Measurements from ENCODE around the gene FER. TPM values are rescaled to one million over a fixed set of nuclear protein-coding genes. Genes with fewer than 3 reads are reported as not detected.

The FER gene
- polyA plus RNA-seq, 1 of the 3 experiments (the other 2 are of a cell fraction): 1.8 TPM

DNA sequence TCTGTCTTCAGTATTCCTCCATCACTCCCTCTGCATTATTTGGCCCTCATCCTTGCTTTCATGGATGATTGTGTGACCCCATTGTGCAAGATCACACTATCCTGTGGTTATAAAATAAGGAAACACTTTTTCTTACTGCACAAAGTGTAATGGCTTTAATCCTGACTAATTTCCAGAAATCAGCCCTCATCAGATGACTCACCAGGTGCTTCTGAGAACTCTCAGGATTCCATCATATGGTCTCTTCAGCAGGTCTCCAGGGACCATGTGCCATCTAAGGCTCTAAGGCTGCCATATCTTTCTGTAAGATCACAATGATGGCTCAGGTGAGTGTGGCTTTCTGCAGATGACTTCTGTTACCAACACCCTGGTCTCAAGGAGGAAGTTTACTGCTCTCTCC is 27.3 kb upstream of the FER start:
- ChIA-PET POLR2A (no interaction called here), CTCF (no interaction called here)
- no peaks in the 10 kb centered on the region for H4K20me1 ChIP-seq (ENCODE audit: insufficient read depth)
- no peak overlapping the region for H3K4me2 ChIP-seq
- H3K9ac ChIP-seq: no peak overlapping the region
- H3K36me3 ChIP-seq (replicated peaks in 1 of 2; ENCODE audit: control insufficient read depth in 1 of 2, insufficient read depth in 2 of 2, low read length in 1 of 2): no peaks in the 10 kb centered on the region
- no peaks in the 10 kb centered on the region for H3K79me2 ChIP-seq (ENCODE audit: insufficient read depth)
- TF ChIP-seq YY1 (IDR thresholded peaks at IDR 0.05; ENCODE audit: low read depth) (no peak), RCOR1 (IDR thresholded peaks at IDR 0.05; ENCODE audit: low read length) (no peak), MEF2A (IDR thresholded peaks at IDR 0.05; ENCODE audit: borderline replicate concordance, low read depth) (no peak)
- H3K27me3 ChIP-seq (ENCODE audit: insufficient read depth): no peaks in the 10 kb centered on the region
- no peak overlapping the region for H2AFZ ChIP-seq (ENCODE audit: low read depth)
- DNase-seq: no peak
- no peaks in the 10 kb centered on the region for H3K9me3 ChIP-seq
- no peaks in the 10 kb centered on the region for H3F3A ChIP-seq (replicated peaks; ENCODE audit: insufficient read depth)
- H3K4me1 ChIP-seq (ENCODE audit: control insufficient read depth in 1 of 2, insufficient read depth in 2 of 2, low read depth in 1 of 2, low read length in 1 of 2): no peaks in the 10 kb centered on the region
- no peaks in the 10 kb centered on the region for H3K9me2 ChIP-seq
- H3K27ac ChIP-seq (ENCODE audit: low read depth in 2 of 2, low read length in 1 of 2): no peak overlapping the region
- H3K4me3 ChIP-seq (ENCODE audit: low read depth in 2 of 2, low read length in 1 of 2): no peak overlapping the region

DNA sequence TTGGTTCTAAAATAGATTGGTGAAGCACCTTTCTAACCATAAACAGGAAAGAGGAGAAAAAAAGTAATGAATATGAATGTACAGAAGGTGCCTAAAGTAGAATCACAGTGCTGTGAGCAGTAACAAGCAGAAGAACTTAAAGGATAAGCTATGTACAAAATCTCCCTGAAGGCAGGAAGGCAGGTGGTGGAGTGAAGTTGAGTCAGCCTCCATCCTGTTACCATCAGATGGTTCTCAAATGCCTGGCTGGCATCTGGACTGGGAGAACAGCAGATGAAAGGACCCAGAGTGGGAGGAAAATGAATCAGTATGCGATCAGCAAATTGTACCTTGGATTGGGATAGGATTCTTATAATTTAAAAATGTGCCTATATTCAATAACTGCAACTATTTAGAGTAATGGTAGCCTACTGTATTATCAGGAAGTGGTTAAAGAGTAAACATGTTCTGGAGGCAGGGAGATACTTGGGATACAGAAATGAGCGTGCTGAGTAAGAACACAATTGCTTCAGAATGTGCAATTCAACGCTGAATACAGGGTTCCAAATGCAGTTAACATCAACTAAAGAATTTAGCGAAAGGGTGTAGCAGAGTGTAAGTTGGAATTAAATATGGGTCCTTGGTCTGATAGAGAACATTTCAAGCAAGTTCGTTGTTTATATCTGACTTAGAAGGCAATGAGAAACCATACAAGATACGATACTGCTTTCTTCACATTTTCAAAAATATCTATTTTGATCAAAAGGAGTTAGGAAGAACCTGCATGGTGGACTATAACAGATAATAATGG is 21.1 kb upstream of the FER start:
- H3K9ac ChIP-seq: no peak overlapping the region
- no peaks in the 10 kb centered on the region for H3K79me2 ChIP-seq (ENCODE audit: insufficient read depth)
- H3K4me1 ChIP-seq (ENCODE audit: control insufficient read depth in 1 of 2, insufficient read depth in 2 of 2, low read depth in 1 of 2, low read length in 1 of 2): peaks cover 6 to 13% of the 10 kb centered on the region in 2 experiments; a peak in 3 of 4 replicates
- H3K27ac ChIP-seq (ENCODE audit: low read depth in 2 of 2, low read length in 1 of 2): no peak overlapping the region
- peak overlapping the region; percentile 86 for H3K4me2 ChIP-seq
- H4K20me1 ChIP-seq (ENCODE audit: insufficient read depth): no peaks in the 10 kb centered on the region
- DNase-seq: no peak
- TF ChIP-seq, protein P1, sequence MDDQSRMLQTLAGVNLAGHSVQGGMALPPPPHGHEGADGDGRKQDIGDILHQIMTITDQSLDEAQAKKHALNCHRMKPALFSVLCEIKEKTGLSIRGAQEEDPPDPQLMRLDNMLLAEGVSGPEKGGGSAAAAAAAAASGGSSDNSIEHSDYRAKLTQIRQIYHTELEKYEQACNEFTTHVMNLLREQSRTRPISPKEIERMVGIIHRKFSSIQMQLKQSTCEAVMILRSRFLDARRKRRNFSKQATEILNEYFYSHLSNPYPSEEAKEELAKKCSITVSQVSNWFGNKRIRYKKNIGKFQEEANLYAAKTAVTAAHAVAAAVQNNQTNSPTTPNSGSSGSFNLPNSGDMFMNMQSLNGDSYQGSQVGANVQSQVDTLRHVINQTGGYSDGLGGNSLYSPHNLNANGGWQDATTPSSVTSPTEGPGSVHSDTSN (IDR thresholded peaks at IDR 0.05): no peak
- no peak for TF ChIP-seq REST (IDR thresholded peaks at IDR 0.05; ENCODE audit: low read depth, low read length)
- TF ChIP-seq ELF1 (IDR thresholded peaks at IDR 0.05): no peak
- TF ChIP-seq TAF1 (IDR thresholded peaks at IDR 0.05; ENCODE audit: borderline replicate concordance, low read depth, low read length): no peak
- no peak for TF ChIP-seq GATA2 (CRISPR knock-in tag; IDR thresholded peaks at IDR 0.05)
- no peak for TF ChIP-seq MAX (IDR thresholded peaks at IDR 0.05; ENCODE audit: low read depth)
- TF ChIP-seq, protein P2, sequence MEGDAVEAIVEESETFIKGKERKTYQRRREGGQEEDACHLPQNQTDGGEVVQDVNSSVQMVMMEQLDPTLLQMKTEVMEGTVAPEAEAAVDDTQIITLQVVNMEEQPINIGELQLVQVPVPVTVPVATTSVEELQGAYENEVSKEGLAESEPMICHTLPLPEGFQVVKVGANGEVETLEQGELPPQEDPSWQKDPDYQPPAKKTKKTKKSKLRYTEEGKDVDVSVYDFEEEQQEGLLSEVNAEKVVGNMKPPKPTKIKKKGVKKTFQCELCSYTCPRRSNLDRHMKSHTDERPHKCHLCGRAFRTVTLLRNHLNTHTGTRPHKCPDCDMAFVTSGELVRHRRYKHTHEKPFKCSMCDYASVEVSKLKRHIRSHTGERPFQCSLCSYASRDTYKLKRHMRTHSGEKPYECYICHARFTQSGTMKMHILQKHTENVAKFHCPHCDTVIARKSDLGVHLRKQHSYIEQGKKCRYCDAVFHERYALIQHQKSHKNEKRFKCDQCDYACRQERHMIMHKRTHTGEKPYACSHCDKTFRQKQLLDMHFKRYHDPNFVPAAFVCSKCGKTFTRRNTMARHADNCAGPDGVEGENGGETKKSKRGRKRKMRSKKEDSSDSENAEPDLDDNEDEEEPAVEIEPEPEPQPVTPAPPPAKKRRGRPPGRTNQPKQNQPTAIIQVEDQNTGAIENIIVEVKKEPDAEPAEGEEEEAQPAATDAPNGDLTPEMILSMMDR (IDR thresholded peaks at IDR 0.05): no peak
- TF ChIP-seq, protein P3, sequence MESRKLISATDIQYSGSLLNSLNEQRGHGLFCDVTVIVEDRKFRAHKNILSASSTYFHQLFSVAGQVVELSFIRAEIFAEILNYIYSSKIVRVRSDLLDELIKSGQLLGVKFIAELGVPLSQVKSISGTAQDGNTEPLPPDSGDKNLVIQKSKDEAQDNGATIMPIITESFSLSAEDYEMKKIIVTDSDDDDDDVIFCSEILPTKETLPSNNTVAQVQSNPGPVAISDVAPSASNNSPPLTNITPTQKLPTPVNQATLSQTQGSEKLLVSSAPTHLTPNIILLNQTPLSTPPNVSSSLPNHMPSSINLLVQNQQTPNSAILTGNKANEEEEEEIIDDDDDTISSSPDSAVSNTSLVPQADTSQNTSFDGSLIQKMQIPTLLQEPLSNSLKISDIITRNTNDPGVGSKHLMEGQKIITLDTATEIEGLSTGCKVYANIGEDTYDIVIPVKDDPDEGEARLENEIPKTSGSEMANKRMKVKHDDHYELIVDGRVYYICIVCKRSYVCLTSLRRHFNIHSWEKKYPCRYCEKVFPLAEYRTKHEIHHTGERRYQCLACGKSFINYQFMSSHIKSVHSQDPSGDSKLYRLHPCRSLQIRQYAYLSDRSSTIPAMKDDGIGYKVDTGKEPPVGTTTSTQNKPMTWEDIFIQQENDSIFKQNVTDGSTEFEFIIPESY (IDR thresholded peaks at IDR 0.05; ENCODE audit: borderline replicate concordance, low read depth): no peak
- TF ChIP-seq EP300 (IDR thresholded peaks at IDR 0.05; ENCODE audit: borderline replicate concordance in 1 of 2, low read depth in 1 of 2, low read length in 1 of 2): no peak
- TF ChIP-seq FOXJ3 (CRISPR knock-in tag; IDR thresholded peaks at IDR 0.05): no peak
- CTCF ChIA-PET: interaction anchor here (1.0 to 1.9 kb wide), 2 partner anchors 16 to 84 kb away, joined by 3 to 8 read pairs; no protein-coding TSS in a partner anchor
- no peak overlapping the region; a peak in 1 of 4 replicates for H3K4me3 ChIP-seq (ENCODE audit: low read depth in 2 of 2, low read length in 1 of 2)
- H3K9me3 ChIP-seq: no peaks in the 10 kb centered on the region
- no peaks in the 10 kb centered on the region for H3K36me3 ChIP-seq (replicated peaks in 1 of 2; ENCODE audit: control insufficient read depth in 1 of 2, insufficient read depth in 2 of 2, low read length in 1 of 2)
- no peaks in the 10 kb centered on the region for H3K9me2 ChIP-seq
- WGBS (ENCODE audit: low lambda C conversion rate): 96% methylated on average over 6 of the region's 6 CpGs
- POLR2A ChIA-PET: interaction anchor here (1.1 to 3.0 kb wide), 3 partner anchors 13 to 683 kb away, joined by 3 to 24 read pairs (median 10); partner anchors contain the start of genes FER and PJA2
- peaks cover 3% of the 10 kb centered on the region for H3F3A ChIP-seq (replicated peaks; ENCODE audit: insufficient read depth)
- no peaks in the 10 kb centered on the region for H3K27me3 ChIP-seq (ENCODE audit: insufficient read depth)
- H2AFZ ChIP-seq (ENCODE audit: low read depth): no peak overlapping the region
